Bronchial epithelial cell (primary cell): ENCODE measurements around the gene ATP6V0E1. TPM values are rescaled to one million over a fixed set of nuclear protein-coding genes. Genes with fewer than 3 reads are reported as not detected.
A peak's percentile ranks its signal among the peaks of the same experiment; 100 is the strongest.
"Not testable (repeated sequence)": the region's sequence is repeated elsewhere in the genome, so short reads cannot be mapped to it uniquely, and the experiment has no call there.

Experiments
- DNase-seq: peaks from one replicate; pipeline ENCODE4 v3.0.0-alpha.2; 2010; ENCODE audit warnings: low read depth
- FAIRE-seq: peaks from 2 replicates; lab custom pipeline; 2011; peaks lifted over from hg19 to GRCh38; lab: Jason Lieb, UNC
- H3K27me3 ChIP-seq: 2 replicates; pipeline ENCODE4 v1.5.1; 2011; ENCODE audit warnings: low read length; ENCODE audit not compliant: control insufficient read depth, insufficient read depth
- H3K36me3 ChIP-seq: 2 replicates; pipeline ENCODE4 v1.5.1; 2011; ENCODE audit warnings: low read length; ENCODE audit not compliant: control insufficient read depth, insufficient read depth
- H3K4me3 ChIP-seq: 2 replicates; pipeline ENCODE4 v1.5.1; 2011; ENCODE audit warnings: mild to moderate bottlenecking, low read depth, low read length, control low read depth
- CTCF ChIP-seq: IDR thresholded peaks from 2 replicates; pipeline ENCODE4 v1.5.1; 2011; ENCODE audit warnings: mild to moderate bottlenecking, moderate library complexity, low read length, control low read depth, inconsistent platforms; ENCODE audit not compliant: insufficient read depth, severe bottlenecking
- total RNA-seq: library from RNA; depleted of rRNA; stranded (reverse); fragments of >200 nt; gene quantifications from 2 replicates; pipeline ENCODE4 v1.2.1, GENCODE V29; 2014

The ATP6V0E1 gene
- total RNA-seq, 1 donor from 2014 or later = 189 TPM

DNA sequence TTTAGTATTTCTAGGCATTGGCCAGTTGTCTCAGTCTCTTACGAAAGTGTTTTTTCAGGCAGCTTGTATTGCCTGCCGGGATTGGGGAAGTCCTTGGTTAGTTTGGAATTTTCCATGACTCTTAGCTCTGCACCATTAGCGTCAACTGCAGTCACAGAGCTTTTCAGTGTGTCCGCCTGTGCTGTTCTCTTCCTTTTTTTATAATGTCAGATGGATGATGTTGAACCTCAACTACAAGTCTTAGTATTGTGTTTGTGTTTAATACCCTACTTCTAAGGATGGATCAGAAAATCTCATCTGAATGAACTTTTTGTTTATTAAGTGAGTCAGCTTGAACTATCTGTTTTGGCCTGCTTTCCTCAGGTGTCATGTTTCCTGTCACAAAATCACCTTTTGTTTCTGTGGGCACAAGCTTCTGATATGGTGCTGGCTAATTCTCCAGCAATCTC is 33.1 kb downstream of the ATP6V0E1 start:
- Histone ChIP-seq H3K4me3 (no peak overlapping the region), H3K36me3 (no peaks in the 10 kb centered on the region), H3K27me3 (no peaks in the 10 kb centered on the region)
- TF ChIP-seq CTCF = no peak
- FAIRE-seq (no peak), DNase-seq (peak; percentile 75)

GRCh38 chr5:173017087-173017486 is 33.5 kb downstream of the ATP6V0E1 start:
- not testable (repeated sequence) for DNase-seq, FAIRE-seq, H3K4me3 ChIP-seq, H3K27me3 ChIP-seq, H3K36me3 ChIP-seq

GRCh38 chr5:173018358-173018757 is 34.8 kb downstream of the ATP6V0E1 start:
- no peak for TF ChIP-seq CTCF
- DNase-seq (no peak), FAIRE-seq (no peak)
- H3K36me3 ChIP-seq = peaks cover 2% of the 10 kb centered on the region
- no peak overlapping the region for H3K4me3 ChIP-seq
- H3K27me3 ChIP-seq = no peaks in the 10 kb centered on the region

GRCh38 chr5:173020154-173020581 is 36.6 kb downstream of the ATP6V0E1 start:
- H3K4me3 ChIP-seq = no peak overlapping the region
- peaks cover 2% of the 10 kb centered on the region for H3K36me3 ChIP-seq
- no peak for FAIRE-seq
- DNase-seq = no peak
- no peak for TF ChIP-seq CTCF
- no peaks in the 10 kb centered on the region for H3K27me3 ChIP-seq

DNA sequence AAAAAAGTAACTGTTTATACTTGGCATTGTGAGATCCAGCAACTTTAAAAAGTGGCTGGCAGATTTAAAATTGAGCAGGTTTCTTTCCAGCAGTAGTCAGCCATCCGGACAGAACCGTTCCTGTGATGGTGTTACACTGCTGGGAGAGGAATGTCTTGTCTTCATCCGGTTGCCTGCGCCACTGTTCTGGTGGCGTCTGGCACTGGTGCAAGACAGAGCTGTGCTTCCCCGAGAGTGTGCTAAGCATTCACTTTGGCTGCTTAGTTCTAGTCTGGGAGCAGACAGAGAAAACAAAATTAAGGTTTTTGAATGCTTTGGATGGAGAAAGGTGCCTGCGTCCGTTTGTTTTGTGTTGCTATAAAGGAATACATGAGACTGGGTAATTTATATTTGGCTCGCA is 37.1 kb downstream of the ATP6V0E1 start:
- DNase-seq (no peak), FAIRE-seq (no peak)
- peaks cover 2% of the 10 kb centered on the region for H3K36me3 ChIP-seq
- no peak overlapping the region for H3K4me3 ChIP-seq
- TF ChIP-seq CTCF = no peak
- no peaks in the 10 kb centered on the region for H3K27me3 ChIP-seq

DNA sequence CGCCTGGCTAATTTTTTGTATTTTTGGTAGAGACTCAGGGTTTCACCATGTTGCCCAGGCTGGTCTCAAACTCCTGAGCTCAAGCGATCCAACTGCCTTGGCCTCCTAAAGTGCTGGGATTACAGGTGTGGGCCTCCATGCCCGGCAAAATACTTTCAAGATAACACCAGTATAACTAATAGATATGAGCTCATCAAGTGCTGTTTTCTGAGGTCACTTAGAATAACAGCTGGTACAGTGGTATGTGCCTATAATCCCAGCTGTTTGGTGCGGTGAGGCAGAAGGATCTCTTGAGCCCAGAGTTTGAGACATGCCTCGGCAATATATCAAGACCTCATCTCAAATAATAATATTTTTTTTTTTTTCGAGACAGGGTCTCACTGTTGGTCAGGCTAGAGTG is 42.1 kb downstream of the ATP6V0E1 start:
- no peak for TF ChIP-seq CTCF
- FAIRE-seq (no peak), DNase-seq (no peak)
- Histone ChIP-seq H3K4me3 (no peak overlapping the region), H3K36me3 (peaks cover 2% of the 10 kb centered on the region), H3K27me3 (no peaks in the 10 kb centered on the region)
